Ascending aorta (tissue), 2 donors: ENCODE data around the gene PHF19. TPM values are rescaled to one million over a fixed set of nuclear protein-coding genes. Genes with fewer than 3 reads are reported as not detected.

Experiments used
- DNase-seq, 2 donors: peaks; one replicate each; pipeline ENCODE4 v3.0.0-alpha.2; 2019; ENCODE audit warnings: low spot score in 2 of 2
- H3K27ac ChIP-seq, 2 donors: fragments of 200-600 bp; sonication (generic); one replicate each; pipeline ENCODE4 v1.5.1; 2016 to 2017; ENCODE audit warnings: mild to moderate bottlenecking in 1 of 2
- H3K27me3 ChIP-seq: fragments of 200-600 bp; sonication (generic); one replicate; pipeline ENCODE4 v1.5.1; 2017
- H3K36me3 ChIP-seq, 2 donors: fragments of 200-600 bp; sonication (generic); one replicate each; pipeline ENCODE4 v1.5.1; 2016
- H3K4me1 ChIP-seq, 2 donors: fragments of 200-600 bp; sonication (generic); one replicate each; pipeline ENCODE4 v1.5.1; 2016 to 2017; ENCODE audit warnings: mild to moderate bottlenecking in 1 of 2
- H3K4me3 ChIP-seq, 2 donors: fragments of 200-600 bp; sonication (generic); one replicate each; pipeline ENCODE4 v1.5.1; 2016 to 2017; ENCODE audit warnings: mild to moderate bottlenecking in 1 of 2
- H3K9me3 ChIP-seq, 2 donors: fragments of 200-600 bp; sonication (generic); one replicate each; pipeline ENCODE4 v1.5.1; 2016
- CTCF ChIP-seq, 3 experiments: fragments of 200-600 bp in 2 of 3; fragments of 450-650 bp in 1 of 3; sonication (generic) in 2 of 3; IDR thresholded peaks; one replicate each; pipeline ENCODE4 v1.5.1; 2016 to 2019; ENCODE audit warnings: antibody characterized with exemption in 3 of 3, mild to moderate bottlenecking in 1 of 3, moderate library complexity in 1 of 3
- intact Hi-C: fragments of 100-400 bp; cut with DNase I; formaldehyde crosslinking; loops from one replicate; pipeline ENCODE4 v1.15.1; 2023
- total RNA-seq: library from RNA; depleted of rRNA; stranded (reverse); fragments of >200 nt; gene quantifications from one replicate; pipeline ENCODE4 v1.1.0, GENCODE V29; 2016

Gene PHF19
- total RNA-seq, 1 donor from 2014 or later = 33.0 TPM

GRCh38 chr9:120832807-120833206 is 44.2 kb downstream of the PHF19 start:
- Histone ChIP-seq H3K27ac (no peak overlapping the region), H3K4me3 (no peak overlapping the region), H3K36me3 (peaks cover 56 to 62% of the 10 kb centered on the region in 2 donors), H3K27me3 (no peaks in the 10 kb centered on the region), H3K4me1 (no peaks in the 10 kb centered on the region), H3K9me3 (no peaks in the 10 kb centered on the region)
- intact Hi-C loops = no loop called here
- no peak for TF ChIP-seq CTCF (IDR thresholded peaks at IDR 0.05)
- DNase-seq = no peak

GRCh38 chr9:120830865-120831264 is 46.1 kb downstream of the PHF19 start:
- Histone ChIP-seq H3K4me3 (no peak overlapping the region), H3K27me3 (no peaks in the 10 kb centered on the region), H3K4me1 (no peaks in the 10 kb centered on the region), H3K27ac (no peak overlapping the region), H3K9me3 (no peaks in the 10 kb centered on the region), H3K36me3 (peaks cover 73 to 74% of the 10 kb centered on the region in 2 donors)
- no peak for TF ChIP-seq CTCF (IDR thresholded peaks at IDR 0.05)
- no peak for DNase-seq
- intact Hi-C loops = no loop called here

GRCh38 chr9:120830151-120830550 is 46.8 kb downstream of the PHF19 start:
- Histone ChIP-seq H3K4me1 (no peaks in the 10 kb centered on the region), H3K27ac (no peak overlapping the region), H3K9me3 (no peaks in the 10 kb centered on the region), H3K27me3 (no peaks in the 10 kb centered on the region), H3K4me3 (no peak overlapping the region), H3K36me3 (peaks cover 78 to 79% of the 10 kb centered on the region in 2 donors)
- intact Hi-C loops = no loop called here
- TF ChIP-seq CTCF (IDR thresholded peaks at IDR 0.05) = no peak
- DNase-seq = no peak

- Histone ChIP-seq H3K27ac (no peak overlapping the region), H3K4me3 (no peak overlapping the region), H3K27me3 (no peaks in the 10 kb centered on the region), H3K9me3 (no peaks in the 10 kb centered on the region), H3K36me3 (peaks cover 81 to 83% of the 10 kb centered on the region in 2 donors), H3K4me1 (no peaks in the 10 kb centered on the region)
- TF ChIP-seq CTCF (IDR thresholded peaks at IDR 0.05) = no peak
- intact Hi-C loops = no loop called here
- DNase-seq = no peak
Observed at GRCh38 chr9:120829650-120830049, 47.3 kb downstream of the PHF19 start.

- DNase-seq = no peak
- no peak for TF ChIP-seq CTCF (IDR thresholded peaks at IDR 0.05)
- Histone ChIP-seq H3K27ac (no peak overlapping the region), H3K9me3 (no peaks in the 10 kb centered on the region), H3K4me3 (no peak overlapping the region), H3K27me3 (no peaks in the 10 kb centered on the region), H3K36me3 (peaks cover 63 to 94% of the 10 kb centered on the region in 2 donors), H3K4me1 (no peaks in the 10 kb centered on the region)
- intact Hi-C loops = no loop called here
Observed at GRCh38 chr9:120820095-120820494, 56.9 kb downstream of the PHF19 start.

- DNase-seq = no peak
- no peak overlapping the region for H3K27ac ChIP-seq
- H3K9me3 ChIP-seq = no peaks in the 10 kb centered on the region
- H3K4me3 ChIP-seq = no peak overlapping the region
- peaks cover 56 to 86% of the 10 kb centered on the region in 2 donors for H3K36me3 ChIP-seq
- TF ChIP-seq CTCF (IDR thresholded peaks at IDR 0.05) = no peak
- no peaks in the 10 kb centered on the region for H3K27me3 ChIP-seq
- intact Hi-C loops = no loop called here
- H3K4me1 ChIP-seq = no peaks in the 10 kb centered on the region
Observed at GRCh38 chr9:120818595-120818994, 58.4 kb downstream of the PHF19 start.
